GM06990 (cell line): Measurements from ENCODE around the gene HSD17B8.

Experiments
- DNase-seq: peaks from one replicate; pipeline ENCODE4 v3.0.0-alpha.2; 2011; ENCODE audit not compliant: insufficient read length; ENCODE audit errors: extremely low read depth
- H3K27me3 ChIP-seq: replicated peaks from 2 replicates; pipeline ENCODE4 v1.6.0; 2011; ENCODE audit warnings: low read length; ENCODE audit not compliant: control insufficient read depth, insufficient read depth
- H3K36me3 ChIP-seq: 2 replicates; pipeline ENCODE4 v1.5.1; 2011; ENCODE audit warnings: low read length; ENCODE audit not compliant: control insufficient read depth, insufficient read depth
- H3K4me3 ChIP-seq: replicated peaks from 2 replicates; pipeline ENCODE4 v1.5.1; 2011; ENCODE audit warnings: low read depth, mild to moderate bottlenecking, control low read depth, low read length
- TF ChIP-seq, protein P1 (sequence below): IDR thresholded peaks from 2 replicates; pipeline ENCODE4 v1.5.1; 2011; ENCODE audit warnings: low read length, control low read depth, mild to moderate bottlenecking, inconsistent platforms; ENCODE audit not compliant: insufficient read depth, poor library complexity, severe bottlenecking

Gene HSD17B8

DNA sequence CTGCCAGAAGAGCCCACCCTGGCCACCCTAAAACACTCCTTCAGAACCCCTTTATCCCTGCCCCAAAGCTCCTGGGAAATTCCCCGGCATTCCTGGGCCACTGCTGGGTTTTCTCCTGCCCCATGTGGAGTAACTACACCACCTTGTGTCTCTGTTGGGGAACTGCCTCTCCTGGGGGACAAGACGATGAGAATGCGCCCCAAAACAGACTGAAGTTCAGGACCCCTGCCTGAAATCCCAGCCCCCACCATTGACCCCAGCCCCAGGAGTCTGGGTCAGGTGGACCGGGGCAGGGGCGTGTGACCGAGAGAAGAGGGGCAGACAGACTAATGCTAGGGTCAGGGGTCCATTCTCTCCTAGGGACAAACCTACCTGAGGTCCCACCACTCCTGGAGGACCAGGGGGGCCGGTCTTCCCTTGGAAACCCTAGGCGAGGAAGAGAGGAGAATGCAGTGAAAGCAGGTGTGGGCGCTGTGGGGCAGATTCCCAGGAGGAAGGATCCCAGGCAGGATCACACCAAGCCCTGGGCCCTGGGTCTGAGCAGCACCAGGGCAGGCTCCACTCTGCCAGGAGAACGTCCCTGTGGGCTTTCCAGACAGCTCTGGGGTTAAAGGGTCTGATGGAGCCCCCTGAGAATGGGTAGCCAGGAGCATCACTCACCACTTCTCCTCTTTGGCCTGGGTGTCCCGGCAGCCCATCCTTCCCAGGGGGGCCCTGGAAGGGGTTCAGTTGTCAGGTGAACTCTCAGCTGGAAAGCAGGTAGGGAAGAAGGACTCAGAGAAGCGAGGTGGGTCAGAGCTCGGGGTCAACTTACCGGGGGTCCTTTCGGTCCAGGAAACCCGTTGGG, 31.5 kb upstream of the HSD17B8 start:
- Histone ChIP-seq H3K4me3 (no peak overlapping the region), H3K27me3 (no peaks in the 10 kb centered on the region; the same call in none of the 2 replicates), H3K36me3 (no peaks in the 10 kb centered on the region)
- TF ChIP-seq, protein P1, sequence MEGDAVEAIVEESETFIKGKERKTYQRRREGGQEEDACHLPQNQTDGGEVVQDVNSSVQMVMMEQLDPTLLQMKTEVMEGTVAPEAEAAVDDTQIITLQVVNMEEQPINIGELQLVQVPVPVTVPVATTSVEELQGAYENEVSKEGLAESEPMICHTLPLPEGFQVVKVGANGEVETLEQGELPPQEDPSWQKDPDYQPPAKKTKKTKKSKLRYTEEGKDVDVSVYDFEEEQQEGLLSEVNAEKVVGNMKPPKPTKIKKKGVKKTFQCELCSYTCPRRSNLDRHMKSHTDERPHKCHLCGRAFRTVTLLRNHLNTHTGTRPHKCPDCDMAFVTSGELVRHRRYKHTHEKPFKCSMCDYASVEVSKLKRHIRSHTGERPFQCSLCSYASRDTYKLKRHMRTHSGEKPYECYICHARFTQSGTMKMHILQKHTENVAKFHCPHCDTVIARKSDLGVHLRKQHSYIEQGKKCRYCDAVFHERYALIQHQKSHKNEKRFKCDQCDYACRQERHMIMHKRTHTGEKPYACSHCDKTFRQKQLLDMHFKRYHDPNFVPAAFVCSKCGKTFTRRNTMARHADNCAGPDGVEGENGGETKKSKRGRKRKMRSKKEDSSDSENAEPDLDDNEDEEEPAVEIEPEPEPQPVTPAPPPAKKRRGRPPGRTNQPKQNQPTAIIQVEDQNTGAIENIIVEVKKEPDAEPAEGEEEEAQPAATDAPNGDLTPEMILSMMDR = peak; percentile 79
- no peak for DNase-seq

- Histone ChIP-seq H3K36me3 (no peaks in the 10 kb centered on the region), H3K27me3 (no peaks in the 10 kb centered on the region; the same call in none of the 2 replicates), H3K4me3 (no peak overlapping the region)
- TF ChIP-seq, protein P1 = no peak
- DNase-seq = no peak
Measured at GRCh38 chr6:33173535-33174180, 30.8 kb upstream of the HSD17B8 start.

DNA sequence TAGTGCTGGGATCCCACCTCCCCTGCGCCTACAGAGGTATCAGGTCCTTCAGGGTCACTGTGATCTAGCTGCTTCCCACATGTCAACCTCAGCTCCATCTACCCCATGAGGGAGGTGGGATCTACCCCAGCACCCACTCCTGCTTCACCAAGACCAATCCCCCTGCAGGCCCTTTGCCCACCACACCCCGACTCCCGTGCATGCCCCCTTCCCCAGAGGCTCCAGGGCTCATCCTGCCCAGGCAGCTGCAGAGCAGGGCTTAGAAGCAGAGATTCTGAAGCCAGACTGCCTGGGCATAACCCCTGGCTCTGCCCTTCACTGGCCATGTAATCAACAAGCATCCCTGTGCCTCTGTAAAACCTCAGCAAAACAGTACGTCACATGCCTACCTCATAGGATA, 29.7 kb upstream of the HSD17B8 start:
- Histone ChIP-seq H3K36me3 (no peaks in the 10 kb centered on the region), H3K27me3 (no peaks in the 10 kb centered on the region; the same call in none of the 2 replicates), H3K4me3 (no peak overlapping the region)
- no peak for DNase-seq
- TF ChIP-seq, protein P1 = no peak

DNA sequence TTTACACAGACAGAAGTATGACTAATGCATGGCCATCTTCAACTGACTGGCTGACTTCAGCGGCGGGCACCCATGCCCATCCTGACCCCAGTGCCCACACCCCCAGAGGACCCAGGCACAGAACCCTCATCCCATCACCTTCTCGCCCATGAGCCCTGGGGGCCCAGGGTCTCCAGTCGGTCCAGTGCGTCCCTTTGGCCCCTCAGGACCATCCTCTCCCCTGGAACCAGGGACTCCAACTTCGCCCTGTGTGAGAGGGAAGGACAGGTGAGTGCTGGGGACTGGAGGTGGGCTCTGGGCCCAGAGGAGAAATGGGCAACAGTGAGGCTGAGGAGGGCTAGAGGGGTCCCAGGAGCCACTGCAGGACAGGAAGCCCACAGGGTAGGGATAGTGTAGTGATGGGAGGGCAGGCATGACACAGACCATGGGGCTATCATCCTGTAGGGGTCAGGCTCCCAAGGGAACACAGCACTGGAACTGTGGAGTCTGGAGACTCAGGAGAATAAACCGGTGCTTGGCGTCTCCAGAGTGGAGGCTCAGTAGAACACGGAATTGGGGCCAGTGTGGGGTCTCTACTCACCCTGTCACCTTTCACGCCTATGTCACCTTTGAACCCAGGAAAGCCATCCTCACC, 28.9 kb upstream of the HSD17B8 start:
- H3K36me3 ChIP-seq = no peaks in the 10 kb centered on the region
- H3K4me3 ChIP-seq = no peak overlapping the region
- no peaks in the 10 kb centered on the region; the same call in none of the 2 replicates for H3K27me3 ChIP-seq
- DNase-seq = no peak
- TF ChIP-seq, protein P1 = no peak

GRCh38 chr6:33176906-33177305, 27.5 kb upstream of the HSD17B8 start:
- Histone ChIP-seq H3K27me3 (no peaks in the 10 kb centered on the region; the same call in none of the 2 replicates), H3K4me3 (no peak overlapping the region), H3K36me3 (no peaks in the 10 kb centered on the region)
- no peak for DNase-seq
- TF ChIP-seq, protein P1 = no peak
